ENCODE results near the gene RAB3GAP1.
"Not testable (repeated sequence)": the region's sequence is repeated elsewhere in the genome, so short reads cannot be mapped to it uniquely, and the experiment has no call there.

Gene RAB3GAP1

GRCh38 chr2:135094508-135094907 lies 42.4 kb downstream of the RAB3GAP1 start:
- no peak overlapping the region for H3K4me3 ChIP-seq (ENCODE audit: low read depth, low read length)
- TF ChIP-seq CTCF (IDR thresholded peaks at IDR 0.05; ENCODE audit: low read depth, low read length), result no peak

- H3K4me3 ChIP-seq (ENCODE audit: low read depth, low read length), result no peak overlapping the region
- TF ChIP-seq CTCF (IDR thresholded peaks at IDR 0.05; ENCODE audit: low read depth, low read length), result no peak
Observed at GRCh38 chr2:135095591-135095990, 43.5 kb downstream of the RAB3GAP1 start.

GRCh38 chr2:135096665-135097446 lies 44.8 kb downstream of the RAB3GAP1 start:
- no peak overlapping the region for H3K4me3 ChIP-seq (ENCODE audit: low read depth, low read length)
- TF ChIP-seq CTCF (IDR thresholded peaks at IDR 0.05; ENCODE audit: low read depth, low read length), result no peak

- TF ChIP-seq CTCF (IDR thresholded peaks at IDR 0.05; ENCODE audit: low read depth, low read length), result no peak
- no peak overlapping the region for H3K4me3 ChIP-seq (ENCODE audit: low read depth, low read length)
Observed at GRCh38 chr2:135097532-135098231, 45.6 kb downstream of the RAB3GAP1 start.

- no peak overlapping the region for H3K4me3 ChIP-seq (ENCODE audit: low read depth, low read length)
- TF ChIP-seq CTCF (IDR thresholded peaks at IDR 0.05; ENCODE audit: low read depth, low read length), result no peak
Observed at GRCh38 chr2:135099802-135100483, 47.9 kb downstream of the RAB3GAP1 start.

GRCh38 chr2:135103843-135104242 lies 51.8 kb downstream of the RAB3GAP1 start:
- no peak overlapping the region for H3K4me3 ChIP-seq (ENCODE audit: low read depth, low read length)
- no peak for TF ChIP-seq CTCF (IDR thresholded peaks at IDR 0.05; ENCODE audit: low read depth, low read length)

- not testable (repeated sequence) for H3K4me3 ChIP-seq (ENCODE audit: low read depth, low read length)
Observed at GRCh38 chr2:135105513-135106316, 53.6 kb downstream of the RAB3GAP1 start.
